ENCODE results near the gene NOL6. TPM values are rescaled to one million over a fixed set of nuclear protein-coding genes. Genes with fewer than 3 reads are reported as not detected.
"Not testable (repeated sequence)": the region's sequence is repeated elsewhere in the genome, so short reads cannot be mapped to it uniquely, and the experiment has no call there.

The NOL6 gene
- total RNA-seq, 1 donor from 2014 or later, result 14.7 TPM

DNA sequence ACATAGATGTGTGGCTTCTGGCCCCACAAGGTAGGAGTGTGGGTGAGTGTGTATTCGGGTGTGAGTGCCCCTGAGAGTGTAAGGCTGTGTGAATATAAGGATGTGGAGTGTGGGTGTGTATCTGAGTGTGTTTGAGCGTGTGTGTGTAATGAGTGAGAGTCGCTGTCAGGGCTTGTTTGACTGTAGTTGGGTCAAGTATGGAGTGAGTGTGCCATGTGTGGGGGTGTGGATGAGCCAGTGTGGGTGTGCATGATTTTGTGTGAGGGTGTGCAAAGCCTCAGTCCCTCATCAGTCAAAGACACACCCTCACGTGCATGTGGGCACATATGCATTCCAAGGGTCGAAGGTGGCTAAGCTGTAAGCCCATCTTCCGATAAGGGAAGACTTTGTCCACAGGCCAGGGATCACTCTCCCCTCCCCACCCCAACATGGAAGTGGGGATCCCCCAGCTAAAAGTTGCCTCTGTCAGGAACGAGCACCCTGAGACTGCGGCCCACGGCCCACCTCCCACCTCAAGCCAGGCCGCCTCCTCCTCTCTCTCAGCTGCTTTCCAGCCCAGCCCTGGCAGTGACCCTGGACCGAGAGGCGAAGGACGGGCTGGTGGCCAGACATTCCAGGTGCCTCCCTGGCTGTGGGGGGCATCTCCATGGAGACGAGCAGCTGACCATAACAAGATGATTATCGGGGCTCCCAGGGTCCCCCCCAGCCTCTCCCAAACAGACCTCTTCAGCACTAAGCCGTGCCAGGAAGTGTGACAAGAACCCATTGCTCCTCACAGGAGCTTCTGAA lies 39.2 kb downstream of the NOL6 start:
- DNase-seq (ENCODE audit: low read depth in 2 of 2), result no peak

DNA sequence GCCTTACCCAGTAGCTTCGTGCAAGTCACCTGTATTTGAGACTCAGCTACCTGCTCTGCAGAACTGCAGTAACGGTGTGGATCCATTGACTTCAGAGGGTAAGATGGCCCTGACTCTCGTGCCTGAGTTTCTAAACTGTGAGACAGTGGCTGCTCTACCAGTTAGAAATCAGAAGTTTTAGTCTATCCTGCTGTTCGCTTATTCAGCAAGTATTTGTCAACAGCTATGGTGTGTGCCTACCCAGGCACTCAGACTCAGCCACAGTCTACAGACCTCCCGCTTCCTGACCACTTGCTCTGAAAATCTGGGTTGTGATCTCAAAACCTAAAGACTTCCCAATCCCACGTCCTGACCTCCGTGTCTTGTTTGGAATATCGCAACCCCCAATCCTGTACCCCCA lies 39.9 kb downstream of the NOL6 start:
- DNase-seq (ENCODE audit: low read depth in 2 of 2), result no peak

DNA sequence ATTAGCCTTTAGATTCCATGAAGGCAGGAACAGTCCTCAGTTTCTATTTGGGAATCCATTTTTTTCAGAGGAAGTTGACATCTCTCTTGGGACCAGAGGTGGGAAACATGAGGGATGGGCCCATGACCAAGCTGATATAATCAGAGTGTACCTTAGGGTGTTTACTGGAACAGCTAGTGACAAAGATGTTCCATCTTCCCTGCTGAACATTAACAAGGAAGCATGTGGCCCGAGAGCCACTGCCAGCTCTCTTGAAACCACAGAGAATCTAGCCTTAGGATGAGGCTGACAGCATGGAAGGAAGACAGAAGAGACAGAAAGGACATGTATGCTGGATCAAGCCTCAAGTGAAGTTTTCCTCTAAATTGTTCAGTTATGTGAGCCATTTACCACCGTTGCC lies 42.3 kb downstream of the NOL6 start:
- no peak for DNase-seq (ENCODE audit: low read depth in 2 of 2)

DNA sequence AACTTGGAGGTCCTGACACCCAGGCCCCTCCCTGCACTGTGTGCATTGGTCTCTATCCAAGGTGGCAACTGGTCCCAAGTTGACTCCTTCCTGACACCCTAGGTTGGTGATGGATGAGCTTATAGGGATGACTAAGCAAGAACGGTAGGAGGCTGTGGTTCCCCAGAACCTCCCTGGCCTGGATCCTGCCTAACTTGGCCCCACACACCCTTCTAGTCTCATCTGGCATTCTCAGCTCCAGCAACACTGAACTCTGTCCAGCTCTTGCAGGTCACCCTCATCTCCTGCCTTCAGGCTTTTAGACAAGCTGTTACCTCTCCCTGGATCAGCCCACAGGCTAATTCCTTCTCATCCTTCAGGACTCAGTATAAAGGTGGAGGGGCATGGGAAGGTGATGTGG lies 42.8 kb downstream of the NOL6 start:
- DNase-seq (ENCODE audit: low read depth in 2 of 2), result no peak

DNA sequence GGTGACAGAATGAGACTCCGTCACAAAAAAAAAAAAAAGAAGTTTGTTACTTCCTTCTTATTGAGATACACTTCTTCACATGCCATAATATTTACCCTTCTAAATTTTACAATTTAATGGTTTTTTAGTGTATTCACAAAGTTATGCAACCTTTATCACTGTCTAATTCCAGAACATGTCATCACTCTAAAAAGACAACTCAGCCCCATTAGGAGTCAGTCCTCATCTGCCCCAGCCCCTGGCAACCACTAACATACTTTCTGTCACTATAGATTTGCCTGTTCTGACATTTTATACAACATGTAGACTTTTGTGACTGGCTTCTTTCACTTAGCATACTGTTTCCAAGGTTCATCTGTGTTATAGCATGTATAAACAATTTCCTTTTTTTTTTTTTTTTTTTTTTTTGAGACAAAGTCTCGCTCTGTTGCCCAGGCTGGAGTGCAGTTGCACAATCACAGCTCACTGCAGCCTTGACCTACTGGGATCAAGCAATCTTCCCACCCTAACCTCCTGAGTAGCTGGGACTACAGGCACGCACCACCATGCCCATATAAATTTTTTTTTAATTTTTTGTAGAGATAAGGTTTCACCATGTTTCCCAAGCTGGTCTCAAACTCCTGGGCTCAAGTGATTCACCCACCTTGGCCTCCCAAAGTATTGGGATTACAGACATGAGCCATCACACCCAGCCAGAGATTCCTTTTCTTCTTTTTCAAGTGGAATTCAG lies 44.3 kb downstream of the NOL6 start:
- DNase-seq (ENCODE audit: low read depth in 2 of 2), result no peak

DNA sequence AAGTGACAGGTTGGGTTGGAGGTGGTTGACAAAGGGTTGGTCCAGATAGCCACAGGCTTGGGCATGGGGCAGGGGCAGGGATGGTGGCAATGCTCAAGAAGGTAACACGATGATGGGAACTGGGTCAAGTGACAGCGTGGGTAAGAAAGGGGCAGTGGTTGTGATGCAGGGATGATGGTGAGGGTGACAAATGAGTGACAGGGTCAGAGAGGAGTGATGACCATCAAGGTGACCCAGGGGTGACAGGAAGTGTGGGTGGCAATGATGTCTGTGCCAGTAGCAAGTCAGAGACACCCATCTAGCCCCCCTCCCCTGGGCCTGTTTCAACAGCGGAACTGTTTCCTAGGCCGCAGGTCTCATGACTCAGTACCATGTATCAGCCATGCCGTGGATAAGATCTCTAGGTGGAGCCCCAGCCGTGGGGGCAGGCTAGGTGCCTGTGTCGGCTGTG lies 46.9 kb downstream of the NOL6 start:
- DNase-seq (ENCODE audit: low read depth in 2 of 2), result no peak

DNA sequence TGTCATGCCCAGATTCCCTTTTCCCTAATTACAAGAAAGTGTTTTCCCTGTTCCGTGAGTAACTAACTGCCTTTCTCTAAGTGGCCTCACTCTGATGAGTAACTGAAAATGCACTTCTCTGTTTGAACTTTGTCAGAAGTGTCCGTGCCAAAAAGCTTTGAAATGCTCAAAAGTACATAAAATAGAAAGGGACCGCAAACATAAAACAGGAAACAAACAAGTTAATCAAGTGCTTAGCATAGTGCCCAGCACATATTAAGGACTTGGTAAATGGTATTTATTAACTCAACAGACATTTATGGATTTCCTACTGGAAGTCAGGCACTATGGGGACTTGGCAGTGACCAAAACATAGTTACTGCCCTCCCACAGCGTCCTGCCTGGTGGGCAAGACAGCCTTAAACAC lies 48.6 kb downstream of the NOL6 start:
- DNase-seq (ENCODE audit: low read depth in 2 of 2), result no peak

DNA sequence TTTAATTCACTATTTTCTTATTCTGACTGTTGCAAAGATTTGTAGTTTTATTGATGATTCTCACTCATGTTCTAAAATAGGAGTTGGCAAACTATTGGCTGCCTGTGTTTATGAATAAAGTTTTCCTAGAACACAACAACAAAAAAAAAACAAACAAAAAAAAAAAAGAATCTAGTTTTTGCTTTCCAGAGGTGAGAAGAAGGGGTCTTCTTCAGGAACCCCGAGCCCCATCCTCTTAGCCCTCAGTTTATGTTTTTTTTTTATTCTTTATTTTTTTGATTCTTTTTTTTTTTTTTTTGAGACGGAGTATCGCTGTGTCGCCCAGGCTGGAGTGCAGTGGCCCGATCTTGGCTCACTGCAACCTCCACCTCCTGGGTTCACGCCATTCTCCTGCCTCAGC lies 49.2 kb downstream of the NOL6 start:
- not testable (repeated sequence) for DNase-seq (ENCODE audit: low read depth in 2 of 2)

DNA sequence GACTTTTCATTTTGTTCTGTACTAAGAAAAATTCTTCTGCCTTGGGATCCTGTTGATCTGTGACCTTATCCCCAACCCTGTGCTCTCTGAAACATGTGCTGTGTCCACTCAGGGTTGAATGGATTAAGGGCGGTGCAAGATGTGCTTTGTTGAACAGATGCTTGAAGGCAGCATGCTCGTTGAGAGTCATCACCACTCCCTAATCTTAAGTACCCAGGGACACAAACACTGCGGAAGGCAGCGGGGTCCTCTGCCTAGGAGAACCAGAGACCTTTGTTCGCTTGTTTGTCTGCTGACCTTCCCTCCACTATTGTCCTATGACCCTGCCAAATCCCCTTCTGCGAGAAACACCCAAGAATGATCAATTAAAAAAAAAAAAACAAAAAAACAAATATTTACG lies 49.7 kb downstream of the NOL6 start:
- DNase-seq (ENCODE audit: low read depth in 2 of 2), result not testable (repeated sequence)

DNA sequence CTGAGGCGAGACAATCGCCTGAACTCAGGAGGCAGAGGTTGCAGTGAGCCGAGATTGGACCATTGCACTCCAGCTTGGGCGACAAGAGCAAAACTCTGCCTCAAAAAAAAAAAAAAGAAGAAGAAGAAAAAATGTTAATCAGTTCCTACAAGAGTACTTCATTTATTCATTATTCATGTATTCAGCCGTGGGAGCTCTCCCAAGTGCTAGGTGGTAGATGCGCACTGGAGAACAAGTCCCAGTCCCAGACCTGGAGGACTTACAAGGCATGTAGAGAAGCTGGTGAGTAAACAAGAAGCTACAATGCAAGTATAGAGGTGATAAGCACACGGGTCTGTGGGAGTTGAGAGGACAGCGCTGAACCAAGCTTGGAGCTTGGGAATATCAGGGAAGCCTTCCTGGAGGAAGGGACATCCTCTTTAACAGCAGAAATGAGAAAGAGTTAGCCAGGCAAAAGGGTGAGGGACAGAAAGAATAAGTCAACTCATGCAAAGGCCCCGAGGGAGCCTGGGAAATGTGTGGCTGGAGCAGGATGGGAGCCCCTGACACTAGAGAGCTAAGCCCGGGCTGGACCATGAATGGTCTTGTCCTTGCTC lies 53.9 kb downstream of the NOL6 start:
- DNase-seq (ENCODE audit: low read depth in 2 of 2), result no peak

DNA sequence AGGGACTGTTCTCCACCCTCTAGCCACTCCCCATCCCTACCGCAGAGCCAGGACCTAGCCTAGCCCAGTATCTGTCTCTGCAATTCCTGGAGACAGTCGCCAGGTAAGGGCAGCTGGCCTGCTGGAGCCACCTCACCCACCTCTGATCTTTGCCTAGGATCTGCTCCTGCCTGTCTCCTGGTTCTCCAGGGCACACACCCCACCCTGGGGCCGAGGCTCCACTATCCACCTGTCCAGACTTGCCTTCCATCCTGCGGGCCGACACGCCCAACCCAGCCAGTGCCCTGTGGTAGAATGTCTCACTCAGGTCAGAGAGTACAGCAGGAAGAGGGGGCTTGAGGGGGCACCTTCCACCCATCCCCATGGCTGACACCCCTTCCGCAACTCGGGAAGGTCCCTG lies 55.6 kb downstream of the NOL6 start:
- DNase-seq (ENCODE audit: low read depth in 2 of 2), result no peak

DNA sequence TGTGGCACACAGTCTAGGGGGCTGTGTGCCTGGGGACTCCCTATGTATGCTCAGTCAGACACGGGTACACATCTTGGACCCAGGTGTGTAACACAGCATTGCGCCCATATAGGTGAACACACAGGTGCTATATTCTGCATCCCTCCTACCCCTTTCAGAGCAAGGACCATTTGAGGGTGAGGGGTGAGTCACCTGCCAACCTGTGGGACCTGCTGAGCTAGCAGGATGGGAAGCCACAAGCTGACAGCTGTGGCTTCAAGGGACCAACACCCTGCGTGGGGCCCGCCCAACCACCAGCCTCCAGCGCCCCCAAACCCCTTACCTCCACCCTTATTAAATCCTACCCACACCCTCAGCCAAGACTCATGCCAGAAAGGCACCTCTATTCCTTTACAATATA lies 56.7 kb downstream of the NOL6 start:
- DNase-seq (ENCODE audit: low read depth in 2 of 2), result no peak

DNA sequence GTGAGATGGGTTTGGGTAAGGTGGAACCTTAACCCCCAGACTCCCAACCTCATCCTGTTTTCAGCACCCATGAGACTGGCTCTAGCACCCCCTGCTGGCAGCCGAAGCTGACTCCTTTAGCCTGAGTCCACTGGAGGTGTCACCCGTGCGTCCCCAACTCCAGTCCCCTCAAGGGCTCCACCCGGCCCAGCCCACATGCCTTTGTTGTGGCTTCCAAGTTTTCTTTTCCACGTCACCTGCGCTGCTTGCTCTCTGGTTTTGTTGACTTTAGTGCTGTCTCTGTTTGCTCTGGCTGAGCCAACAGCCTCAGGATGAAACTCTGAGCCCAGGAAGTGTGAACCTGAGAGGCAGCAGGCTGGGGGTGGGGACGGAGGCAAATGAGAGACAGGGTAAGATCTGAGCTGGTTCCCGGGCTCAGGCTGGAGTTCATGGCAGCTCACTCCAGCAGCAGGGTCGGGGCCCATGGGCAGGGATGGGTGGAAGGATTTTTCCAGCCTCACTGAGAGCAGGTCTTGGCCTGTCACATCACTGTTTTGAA lies 58.2 kb downstream of the NOL6 start:
- DNase-seq (ENCODE audit: low read depth in 2 of 2), result peak; percentile 56 to 71

DNA sequence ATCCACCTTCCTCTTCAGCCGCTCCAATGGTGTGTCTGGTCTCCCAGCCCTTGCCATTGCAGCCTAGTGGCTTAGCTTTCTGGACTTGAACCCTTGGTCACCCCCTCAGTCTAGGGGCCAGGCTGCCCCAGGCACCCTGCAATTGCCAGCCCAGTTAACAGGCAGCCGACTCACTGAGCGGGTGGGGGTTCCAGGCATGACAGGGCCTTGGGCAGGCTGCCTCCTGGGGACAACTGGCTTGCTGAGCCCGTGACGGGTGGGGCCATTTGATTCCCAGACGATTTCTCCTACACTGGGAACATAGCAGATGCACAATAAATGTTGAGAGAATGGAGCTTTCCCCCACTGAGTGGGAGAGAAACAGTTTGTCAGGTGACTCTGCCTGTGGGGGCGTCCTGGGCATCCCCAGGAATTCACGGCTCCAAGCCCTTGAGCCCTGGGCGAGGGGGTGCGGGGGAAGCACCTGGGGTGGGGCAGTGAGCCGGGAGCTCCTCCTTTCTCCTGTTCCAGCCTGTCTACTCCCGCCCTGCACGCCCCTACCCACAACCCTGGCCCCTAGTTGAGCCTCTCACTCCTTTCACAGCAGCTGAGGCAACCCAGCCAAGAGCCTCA lies 58.7 kb downstream of the NOL6 start:
- DNase-seq (ENCODE audit: low read depth in 2 of 2), result no peak

DNA sequence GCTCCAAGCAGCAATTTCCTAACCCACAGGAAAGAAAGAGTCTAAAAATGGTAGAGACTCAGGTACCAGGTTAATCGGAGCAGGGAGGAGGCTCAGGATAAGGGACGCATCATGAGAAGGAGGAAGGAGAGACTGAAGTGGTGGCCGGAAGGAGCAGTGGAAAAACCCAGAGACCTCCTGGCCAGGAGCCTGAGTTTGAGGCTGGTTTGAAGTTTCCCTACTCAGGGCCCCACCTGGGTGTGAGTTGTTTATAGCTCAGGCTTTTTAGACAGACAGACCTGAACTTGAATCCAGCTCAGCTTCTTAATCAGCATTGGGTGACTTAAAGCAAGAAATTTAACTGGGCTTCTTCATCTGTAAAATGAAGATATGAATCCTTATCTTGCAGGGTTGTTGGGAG lies 59.5 kb downstream of the NOL6 start:
- DNase-seq (ENCODE audit: low read depth in 2 of 2), result no peak

Other genes starting within 250 kb of the NOL6 start
- not detected in 2 replicates for gene SPINK4, start 233.8 kb downstream of the NOL6 start, total RNA-seq
- gene BAG1, start 209.2 kb downstream of the NOL6 start, total RNA-seq, result 32.0 and 44.4 TPM in 2 replicates
- gene CHMP5, start 208.9 kb downstream of the NOL6 start, total RNA-seq, result 62.5 and 99.8 TPM in 2 replicates
- 8.5 and 12.3 TPM in 2 replicates for gene NFX1, start 183.4 kb downstream of the NOL6 start, total RNA-seq
- gene AQP7, start 71.4 kb downstream of the NOL6 start, total RNA-seq, result not detected in 2 replicates
- 0.20 and 0.44 TPM in 2 replicates for gene AQP3, start 26.3 kb downstream of the NOL6 start, total RNA-seq
- under 0.01 and 0.22 TPM in 2 replicates for gene ANKRD18B, start 50.3 kb upstream of the NOL6 start, total RNA-seq